Smooth muscle cell (in vitro differentiated cells): ENCODE measurements around the gene RNF222. TPM values are rescaled to one million over a fixed set of nuclear protein-coding genes. Genes with fewer than 3 reads are reported as not detected.

Experiments used
- DNase-seq: peaks from one replicate; lab custom pipeline; 2025; ENCODE audit not compliant: unreplicated experiment; lab: John Stamatoyannopoulos, UW
- H2AFZ ChIP-seq: fragments of 200-600 bp; sonication (generic); 2 replicates; pipeline ENCODE4 v1.6.0; 2016; ENCODE audit warnings: antibody characterized with exemption, low read depth, mild to moderate bottlenecking
- H3F3A ChIP-seq: fragments of 200-600 bp; sonication (generic); 2 replicates; pipeline ENCODE4 v1.6.0; 2017; ENCODE audit warnings: antibody characterized with exemption, low read depth
- H3K27ac ChIP-seq: fragments of 200-600 bp; sonication (generic); 2 replicates; pipeline ENCODE4 v1.5.1; 2016; ENCODE audit warnings: low read depth, mild to moderate bottlenecking
- H3K27me3 ChIP-seq: fragments of 200-600 bp; sonication (generic); 2 replicates; pipeline ENCODE4 v1.6.1; 2016; ENCODE audit warnings: low read depth, mild to moderate bottlenecking
- H3K36me3 ChIP-seq: fragments of 200-600 bp; sonication (generic); 2 replicates; pipeline ENCODE4 v1.5.1; 2016; ENCODE audit warnings: low read depth
- H3K4me1 ChIP-seq: fragments of 200-600 bp; sonication (generic); 2 replicates; pipeline ENCODE4 v1.5.1; 2016; ENCODE audit warnings: low read depth
- H3K4me2 ChIP-seq: fragments of 200-600 bp; sonication (generic); 2 replicates; pipeline ENCODE4 v1.6.0; 2016; ENCODE audit warnings: mild to moderate bottlenecking
- H3K4me3 ChIP-seq: fragments of 200-600 bp; sonication (generic); 2 replicates; pipeline ENCODE4 v1.5.1; 2016; ENCODE audit warnings: mild to moderate bottlenecking
- H3K79me2 ChIP-seq: fragments of 200-600 bp; sonication (generic); 2 replicates; pipeline ENCODE4 v1.6.0; 2016; ENCODE audit warnings: low read depth, mild to moderate bottlenecking
- H3K9ac ChIP-seq: fragments of 200-600 bp; sonication (generic); 2 replicates; pipeline ENCODE4 v1.6.0; 2016; ENCODE audit warnings: low read depth
- H3K9me3 ChIP-seq: fragments of 200-600 bp; sonication (generic); replicated peaks from 2 replicates; pipeline ENCODE4 v1.5.1; 2016; ENCODE audit warnings: low read depth
- H4K20me1 ChIP-seq: fragments of 200-600 bp; sonication (generic); 2 replicates; pipeline ENCODE4 v1.6.0; 2016; ENCODE audit warnings: low read depth
- WGBS: methylation state at CpG from one replicate; pipeline ENCODE4 v1.1.7; 2016; ENCODE audit warnings: low lambda C conversion rate; 5-methylcytosine and 5-hydroxymethylcytosine counted together
- polyA plus RNA-seq: library from polyadenylated mRNA; unstranded; fragments of >200 nt; fragmentation: Nextera tagmentation; extraction: Ambion mirVana; gene quantifications from 2 replicates; pipeline ENCODE4 v1.2.1, GENCODE V29; 2016
- total RNA-seq: library from RNA; depleted of rRNA; stranded (reverse); fragments of >200 nt; gene quantifications from 2 replicates; pipeline ENCODE4 v1.2.3, GENCODE V29; 2014
- TF ChIP-seq, protein P1 (sequence below): fragments of 200-600 bp; sonication (generic); IDR thresholded peaks from 2 replicates; pipeline ENCODE4 v1.5.1; 2017; ENCODE audit warnings: borderline replicate concordance, mild to moderate bottlenecking, antibody characterized with exemption; ENCODE audit not compliant: insufficient read depth, poor library complexity, severe bottlenecking

The RNF222 gene
- total and polyA plus RNA-seq, 2 experiments from 2014 or later = 0.49 to 0.54 TPM

GRCh38 chr17:8413938-8414337 is 16.3 kb upstream of the RNF222 start:
- Histone ChIP-seq H3K9ac (no peak overlapping the region), H3K36me3 (no peaks in the 10 kb centered on the region), H3K9me3 (no peaks in the 10 kb centered on the region), H3K27me3 (no peaks in the 10 kb centered on the region), H3K79me2 (no peaks in the 10 kb centered on the region), H2AFZ (no peak overlapping the region), H3K27ac (no peak overlapping the region), H4K20me1 (no peaks in the 10 kb centered on the region), H3K4me3 (no peak overlapping the region), H3F3A (no peaks in the 10 kb centered on the region), H3K4me2 (no peak overlapping the region), H3K4me1 (no peaks in the 10 kb centered on the region)
- TF ChIP-seq, protein P1, sequence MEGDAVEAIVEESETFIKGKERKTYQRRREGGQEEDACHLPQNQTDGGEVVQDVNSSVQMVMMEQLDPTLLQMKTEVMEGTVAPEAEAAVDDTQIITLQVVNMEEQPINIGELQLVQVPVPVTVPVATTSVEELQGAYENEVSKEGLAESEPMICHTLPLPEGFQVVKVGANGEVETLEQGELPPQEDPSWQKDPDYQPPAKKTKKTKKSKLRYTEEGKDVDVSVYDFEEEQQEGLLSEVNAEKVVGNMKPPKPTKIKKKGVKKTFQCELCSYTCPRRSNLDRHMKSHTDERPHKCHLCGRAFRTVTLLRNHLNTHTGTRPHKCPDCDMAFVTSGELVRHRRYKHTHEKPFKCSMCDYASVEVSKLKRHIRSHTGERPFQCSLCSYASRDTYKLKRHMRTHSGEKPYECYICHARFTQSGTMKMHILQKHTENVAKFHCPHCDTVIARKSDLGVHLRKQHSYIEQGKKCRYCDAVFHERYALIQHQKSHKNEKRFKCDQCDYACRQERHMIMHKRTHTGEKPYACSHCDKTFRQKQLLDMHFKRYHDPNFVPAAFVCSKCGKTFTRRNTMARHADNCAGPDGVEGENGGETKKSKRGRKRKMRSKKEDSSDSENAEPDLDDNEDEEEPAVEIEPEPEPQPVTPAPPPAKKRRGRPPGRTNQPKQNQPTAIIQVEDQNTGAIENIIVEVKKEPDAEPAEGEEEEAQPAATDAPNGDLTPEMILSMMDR = no peak
- no peak for DNase-seq

DNA sequence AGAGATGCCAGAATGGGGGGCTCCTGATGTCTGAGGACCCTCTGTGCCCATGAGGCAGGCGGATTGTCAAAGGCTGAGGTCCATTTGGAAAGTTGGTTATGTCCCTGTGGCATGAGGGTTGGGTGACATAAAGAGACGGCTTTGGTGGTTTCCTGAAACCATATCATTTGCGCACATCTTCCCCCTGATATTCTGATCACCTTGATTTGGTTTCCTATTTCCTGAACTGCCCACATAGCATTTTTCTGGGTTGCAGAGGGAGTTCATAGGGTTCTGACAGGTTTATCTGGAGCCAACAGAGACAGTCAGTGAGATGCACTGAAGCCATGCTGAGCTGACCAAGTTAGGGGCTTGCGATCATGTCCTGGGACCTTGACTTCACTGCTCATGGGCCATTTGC is 15.7 kb upstream of the RNF222 start:
- no peak for DNase-seq
- no peaks in the 10 kb centered on the region for H4K20me1 ChIP-seq
- H3K79me2 ChIP-seq = no peaks in the 10 kb centered on the region
- no peaks in the 10 kb centered on the region for H3K9me3 ChIP-seq
- TF ChIP-seq, protein P1 = no peak
- H2AFZ ChIP-seq = no peak overlapping the region
- WGBS = 93% methylated on average over 4 of the region's 4 CpGs
- no peaks in the 10 kb centered on the region for H3K4me1 ChIP-seq
- no peak overlapping the region for H3K4me3 ChIP-seq
- no peaks in the 10 kb centered on the region for H3F3A ChIP-seq
- no peak overlapping the region for H3K4me2 ChIP-seq
- no peak overlapping the region for H3K9ac ChIP-seq
- H3K27me3 ChIP-seq = no peaks in the 10 kb centered on the region
- H3K27ac ChIP-seq = no peak overlapping the region
- no peaks in the 10 kb centered on the region for H3K36me3 ChIP-seq

DNA sequence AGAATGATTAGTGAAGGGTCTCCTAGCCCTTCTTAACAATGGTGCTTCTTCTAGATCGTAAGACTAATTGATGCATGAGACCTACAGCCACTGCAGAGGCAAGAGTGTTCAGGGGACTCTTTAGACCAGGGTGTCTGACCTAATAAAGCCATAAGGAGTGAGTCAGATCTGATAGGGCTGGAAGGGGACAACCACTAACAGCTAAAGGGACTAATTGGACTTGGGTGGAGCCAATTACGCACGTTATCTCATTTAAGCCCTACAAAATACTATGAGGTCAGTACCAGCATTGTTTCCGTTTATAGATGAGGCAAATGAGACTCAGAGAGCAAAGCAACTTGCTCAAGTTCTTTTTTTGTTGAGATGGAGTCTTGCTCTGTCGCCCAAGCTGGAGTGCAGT is 14.5 kb upstream of the RNF222 start:
- Histone ChIP-seq H3K36me3 (no peaks in the 10 kb centered on the region), H3K79me2 (no peaks in the 10 kb centered on the region), H3K27me3 (no peaks in the 10 kb centered on the region), H3K27ac (no peak overlapping the region), H3F3A (no peaks in the 10 kb centered on the region), H3K4me2 (no peak overlapping the region), H3K4me3 (no peak overlapping the region), H4K20me1 (no peaks in the 10 kb centered on the region), H3K9ac (no peak overlapping the region), H2AFZ (no peak overlapping the region), H3K4me1 (no peaks in the 10 kb centered on the region), H3K9me3 (no peaks in the 10 kb centered on the region)
- TF ChIP-seq, protein P1 = no peak
- 60% methylated on average over 5 of the region's 5 CpGs for WGBS
- DNase-seq = no peak

- no peaks in the 10 kb centered on the region for H4K20me1 ChIP-seq
- no peaks in the 10 kb centered on the region for H3K79me2 ChIP-seq
- DNase-seq = no peak
- no peaks in the 10 kb centered on the region for H3K4me1 ChIP-seq
- no peak overlapping the region for H2AFZ ChIP-seq
- no peaks in the 10 kb centered on the region for H3K9me3 ChIP-seq
- no peaks in the 10 kb centered on the region for H3F3A ChIP-seq
- WGBS = 88% methylated on average over 1 of the region's 1 CpG
- no peak overlapping the region for H3K4me3 ChIP-seq
- no peak overlapping the region for H3K9ac ChIP-seq
- H3K36me3 ChIP-seq = no peaks in the 10 kb centered on the region
- H3K4me2 ChIP-seq = no peak overlapping the region
- H3K27ac ChIP-seq = no peak overlapping the region
- no peaks in the 10 kb centered on the region for H3K27me3 ChIP-seq
- TF ChIP-seq, protein P1 = no peak
These were observed 13.2 kb upstream of the RNF222 start for GRCh38 chr17:8410883-8411238.
